IPS-NIHi7 (cell line): Measurements from ENCODE around the gene DTNB.

Experiments
- DNase-seq: peaks from one replicate; pipeline ENCODE4 v3.0.0; 2012; ENCODE audit warnings: mixed read lengths; ENCODE audit errors: extremely low spot score

The DTNB gene

DNA sequence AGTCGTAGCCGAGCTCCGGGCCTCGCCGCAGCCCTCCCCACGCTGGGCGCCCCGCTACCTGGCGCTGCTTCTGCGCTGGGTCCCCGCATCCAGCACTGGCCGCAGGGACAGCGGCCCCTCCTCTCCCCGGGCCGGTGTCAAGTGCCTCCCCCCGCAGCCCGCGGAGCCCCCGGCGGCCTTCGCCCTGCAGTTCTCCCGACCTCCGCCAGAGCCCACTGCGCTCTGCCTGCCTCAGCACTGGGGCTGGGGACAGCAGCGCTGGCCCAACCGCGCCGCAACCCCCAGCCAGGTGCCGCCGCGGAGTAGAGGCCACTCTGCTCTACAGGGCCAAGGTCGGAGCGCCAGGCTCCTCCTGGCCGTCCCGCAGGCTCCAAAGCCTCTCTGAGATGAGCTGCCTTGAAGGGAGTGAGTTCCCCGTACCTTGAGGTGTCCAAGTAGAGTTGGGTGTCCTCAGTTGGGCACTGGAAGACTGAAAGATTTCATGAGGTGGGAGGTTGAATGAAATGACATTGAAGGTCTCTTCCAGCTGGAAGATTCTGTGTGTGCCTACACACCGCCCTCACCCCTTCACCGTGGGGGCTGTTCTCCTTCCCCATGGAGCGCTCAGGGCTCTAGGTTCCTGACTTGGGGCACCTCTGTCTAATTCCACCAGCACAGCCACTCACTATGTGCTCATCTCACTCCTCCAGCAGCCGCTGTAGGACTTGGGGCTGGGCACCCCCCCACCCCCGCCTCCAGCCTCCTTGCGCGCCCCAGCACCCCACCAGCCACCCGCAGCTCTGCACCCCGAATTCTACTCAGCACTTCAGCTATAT is 330.8 kb downstream of the DTNB start:
- DNase-seq, result peak; percentile 95

DNA sequence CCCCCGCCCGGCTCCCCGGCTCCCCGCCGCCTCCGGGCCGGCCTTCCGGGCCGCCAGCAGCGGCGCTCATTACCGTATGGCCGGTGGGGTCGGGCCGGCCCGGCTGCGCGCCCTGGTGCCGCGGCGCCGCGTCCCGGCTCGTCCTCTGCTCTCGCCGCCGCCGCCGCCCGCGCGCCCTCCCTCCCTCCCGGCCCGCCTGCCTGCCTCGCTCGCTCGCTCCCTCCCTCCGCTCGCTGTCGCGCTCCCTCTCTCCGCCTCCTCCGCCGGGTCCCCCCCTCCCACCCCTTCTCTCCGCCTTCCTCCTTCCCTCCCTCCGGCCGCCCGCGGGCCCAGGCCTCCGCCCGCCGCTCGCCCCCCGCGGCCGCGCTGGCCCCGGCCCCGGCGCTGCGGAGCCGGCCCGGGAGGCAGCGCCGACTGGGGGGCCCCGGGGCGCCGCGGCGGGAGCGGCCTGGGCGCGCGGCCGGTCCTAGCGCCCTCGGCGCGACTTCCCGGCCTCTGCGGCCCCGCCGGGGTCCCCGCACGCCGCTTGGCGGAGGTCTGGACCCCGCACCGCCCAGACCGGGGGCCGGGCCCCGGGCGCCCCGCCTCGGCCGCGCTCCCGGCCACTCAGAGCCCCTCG is 331.5 kb downstream of the DTNB start, which contains the start of gene DNMT3A:
Gene DNMT3A, minus strand, starts transcription at position 173 of the 619 bp plus-strand sequence. CDS start 27,941 bp downstream, outside the sequence.
- peak; percentile 69 for DNase-seq

DNA sequence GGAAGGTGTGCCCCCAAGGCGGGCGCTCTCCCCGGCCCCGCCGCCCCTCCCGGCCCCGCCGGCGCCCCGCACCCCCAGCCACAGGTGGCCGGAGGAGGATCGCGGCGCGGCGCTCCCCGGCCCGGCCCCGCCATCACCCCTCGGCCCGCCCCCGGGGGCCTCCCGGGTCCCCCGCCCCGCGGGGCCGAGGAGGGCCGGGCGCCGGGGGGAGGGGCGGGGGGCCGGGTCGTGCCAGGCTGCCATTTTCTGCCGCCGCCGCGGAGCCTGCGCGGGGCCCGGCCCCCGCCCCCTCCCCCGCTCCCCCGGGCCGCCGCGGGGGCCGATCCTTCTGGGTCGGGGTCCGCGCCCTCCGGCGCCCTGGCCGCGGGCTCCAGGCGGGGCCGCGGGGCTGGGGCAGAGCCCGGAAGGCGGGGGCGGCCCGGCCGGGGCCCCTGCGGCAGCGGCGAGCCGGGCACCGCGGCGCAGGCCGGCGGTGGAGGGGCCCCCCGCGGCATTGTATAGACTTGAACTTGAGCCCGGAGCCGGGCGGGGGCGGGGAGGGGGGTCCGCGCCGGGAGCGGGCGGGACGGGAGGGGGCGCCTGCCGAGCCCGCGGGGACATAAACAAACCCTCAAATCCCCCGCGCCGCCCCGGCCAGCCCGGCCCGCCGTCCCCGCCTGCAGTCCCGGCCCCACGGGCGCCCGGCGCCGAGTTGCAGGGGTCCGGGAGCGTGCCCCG is 332.2 kb downstream of the DTNB start:
- peak; percentile 42 for DNase-seq

DNA sequence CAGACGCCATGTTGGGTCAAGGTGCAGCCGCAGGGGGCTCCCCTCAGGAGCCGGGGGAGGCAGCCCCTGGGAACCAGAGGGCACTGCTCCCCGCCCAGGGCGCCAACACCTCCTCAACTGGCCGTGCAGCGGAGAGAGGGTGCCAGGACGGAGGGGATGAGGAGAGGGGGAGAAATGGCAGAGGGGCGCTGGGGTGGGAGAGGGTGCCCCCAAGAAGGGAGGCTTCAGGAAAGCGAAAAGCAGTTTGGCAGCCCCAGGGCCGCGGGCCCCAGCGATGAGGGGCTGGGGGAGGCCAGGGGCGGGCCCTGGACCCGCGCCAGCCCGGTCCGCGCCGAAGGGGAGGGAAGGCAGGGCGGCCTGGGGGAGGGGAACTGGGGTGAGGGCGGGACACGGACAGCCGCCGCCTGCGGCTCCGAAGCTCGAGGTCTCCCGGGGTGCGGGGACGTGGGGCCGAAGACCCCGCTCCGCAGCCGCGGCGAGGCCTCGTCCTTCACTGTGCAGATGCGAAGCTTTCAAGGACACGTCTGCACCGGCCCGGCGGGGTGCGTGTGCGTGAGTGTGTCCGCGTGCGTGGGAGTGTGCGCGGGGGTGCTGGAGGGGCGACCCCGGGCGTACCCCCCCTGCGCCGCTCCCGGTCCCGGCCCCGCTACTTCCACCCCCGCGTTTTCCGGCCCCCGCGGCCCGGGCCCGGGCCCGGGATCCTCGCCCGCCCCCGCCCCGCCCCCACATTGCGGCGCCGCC is 333.0 kb downstream of the DTNB start:
- no peak for DNase-seq

DNA sequence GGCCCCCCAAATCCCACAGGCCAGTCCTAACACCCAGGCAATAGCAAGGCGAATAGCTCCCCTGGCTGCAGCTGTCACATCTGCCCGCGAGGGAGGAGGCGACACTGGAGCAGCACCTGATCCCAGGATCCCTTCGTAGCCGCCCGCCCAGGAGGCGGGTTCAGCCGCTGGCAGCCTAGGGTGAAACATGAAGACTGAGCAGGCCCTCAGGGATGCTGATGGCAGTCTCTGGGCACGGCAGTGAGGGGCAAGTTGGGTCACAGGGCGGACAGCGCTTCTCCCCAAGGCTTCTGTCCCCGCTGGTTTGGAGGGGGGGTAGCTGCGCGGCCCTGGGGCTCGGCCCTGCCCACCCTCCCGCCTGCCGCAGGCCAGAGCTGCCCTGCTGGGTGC is 333.6 kb downstream of the DTNB start:
- DNase-seq, result peak; percentile 55

DNA sequence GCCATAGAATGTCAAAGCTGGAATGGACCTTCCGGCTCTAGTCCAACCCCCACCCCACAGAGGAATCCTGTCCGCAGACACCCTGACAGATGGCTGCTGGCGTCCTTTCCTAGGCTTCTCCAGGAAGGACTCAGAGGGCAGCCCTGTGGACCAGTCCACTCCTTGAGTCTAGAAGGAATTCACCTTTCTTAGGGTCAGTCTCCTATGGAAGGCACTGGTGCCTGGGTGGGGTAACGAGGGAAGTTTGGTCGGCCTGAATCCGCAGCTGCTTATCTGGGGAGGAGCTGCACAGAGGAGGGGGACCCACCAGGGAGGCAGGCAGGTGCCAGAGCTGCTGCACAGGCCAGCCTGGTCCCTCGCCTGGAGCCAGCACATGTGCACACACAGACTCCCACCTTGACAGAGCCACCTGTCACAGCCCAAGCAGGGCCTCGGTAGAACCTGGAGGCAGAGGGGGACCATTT is 334.1 kb downstream of the DTNB start:
- no peak for DNase-seq

DNA sequence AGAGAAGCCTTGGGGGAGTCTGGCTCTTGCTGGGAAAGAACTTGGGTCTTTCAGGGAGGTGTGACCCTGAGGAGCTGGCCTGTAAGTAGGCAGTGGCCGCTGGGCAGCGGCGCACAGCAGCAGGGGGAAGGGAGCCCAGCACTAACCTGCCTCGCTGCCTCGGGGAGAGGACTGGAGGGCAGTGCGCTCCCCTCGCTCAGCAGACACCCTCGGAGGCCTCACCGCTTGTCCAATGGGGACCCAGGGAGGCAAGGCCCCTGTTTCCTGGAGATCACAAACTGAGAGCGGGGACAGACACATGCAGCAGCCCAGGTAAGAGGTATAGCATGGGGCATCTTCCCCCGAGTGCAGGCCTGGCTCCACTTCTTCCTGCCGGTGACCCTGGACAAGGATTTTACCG is 335.0 kb downstream of the DTNB start:
- DNase-seq, result no peak

DNA sequence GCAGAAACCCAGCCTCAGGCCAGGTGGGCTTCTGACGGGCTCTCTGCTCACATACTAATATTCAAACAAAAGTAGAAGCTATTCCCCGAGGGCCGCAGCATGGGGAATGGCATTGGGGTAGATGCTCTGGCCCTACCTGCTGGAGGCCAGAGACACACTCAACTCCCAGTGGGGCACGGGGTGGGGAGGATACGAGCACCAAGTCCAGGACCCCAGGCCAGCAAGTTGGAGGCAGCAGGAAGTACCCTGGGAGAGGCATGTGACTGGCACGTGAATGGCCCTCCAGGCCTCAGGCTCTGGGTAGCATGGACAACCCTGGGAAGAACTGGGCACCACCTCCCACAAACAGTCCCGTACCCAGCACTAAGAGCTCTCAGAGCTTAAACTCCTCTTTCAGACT is 335.5 kb downstream of the DTNB start:
- DNase-seq, result no peak

DNA sequence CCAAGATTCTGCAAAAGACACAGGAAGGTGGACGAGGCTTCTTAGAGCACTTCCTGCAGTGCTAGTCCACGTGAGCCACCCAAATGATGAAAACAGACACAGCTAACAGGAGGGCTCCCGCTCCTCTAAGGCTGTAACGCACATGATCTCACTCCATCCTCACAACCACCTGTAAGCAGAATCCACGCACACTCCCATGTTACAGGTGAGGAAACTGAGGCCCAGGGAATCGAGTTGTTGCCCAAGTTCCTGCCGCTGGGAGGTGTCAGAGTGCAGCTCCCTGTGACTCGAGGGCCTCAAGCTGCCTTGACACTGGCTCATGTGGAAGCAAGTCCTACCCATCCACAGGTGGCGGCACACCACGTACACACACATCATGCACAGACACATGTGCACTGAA is 336.1 kb downstream of the DTNB start:
- no peak for DNase-seq

DNA sequence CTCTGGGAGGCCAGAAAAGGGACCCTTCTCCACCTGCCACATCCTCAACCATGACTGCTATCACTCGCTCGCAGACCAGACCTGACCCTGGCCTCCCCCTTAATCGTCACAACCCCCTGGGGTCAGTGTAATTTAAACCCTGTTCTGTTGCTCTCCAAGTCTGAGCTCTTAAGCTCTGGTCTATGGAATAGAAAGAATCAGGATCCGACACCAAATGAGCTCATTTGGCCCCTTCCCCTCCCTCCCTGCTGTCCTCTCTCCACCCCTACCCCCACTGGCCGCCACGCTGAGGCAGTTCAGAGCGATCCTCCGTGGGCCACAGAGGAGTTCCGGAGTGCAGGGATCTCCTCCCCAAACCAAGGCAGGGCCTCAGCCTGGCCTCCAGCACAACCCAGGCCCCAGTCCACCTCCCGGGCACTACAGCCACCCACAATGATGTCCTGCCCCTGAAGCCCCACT is 337.0 kb downstream of the DTNB start:
- no peak for DNase-seq

DNA sequence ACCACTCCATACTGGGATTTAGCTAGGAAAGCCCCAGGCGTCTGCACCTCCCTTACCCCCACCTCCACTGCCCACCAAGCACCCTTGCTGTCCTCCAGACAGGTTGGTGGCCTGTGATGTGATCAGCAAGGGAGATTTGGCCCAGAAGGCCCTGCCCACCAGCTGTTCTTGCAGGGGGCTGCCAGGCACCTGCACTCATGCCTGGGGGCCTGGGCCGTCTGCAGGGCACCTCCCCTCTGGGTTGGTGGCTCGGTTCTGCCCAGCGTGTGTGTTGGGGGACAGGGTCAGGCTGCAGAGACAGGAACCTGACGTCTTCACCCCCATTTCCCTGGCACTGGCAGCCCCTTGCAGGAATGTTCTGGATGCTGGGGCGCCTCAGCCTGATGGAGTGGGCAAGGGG is 337.4 kb downstream of the DTNB start:
- DNase-seq, result no peak

DNA sequence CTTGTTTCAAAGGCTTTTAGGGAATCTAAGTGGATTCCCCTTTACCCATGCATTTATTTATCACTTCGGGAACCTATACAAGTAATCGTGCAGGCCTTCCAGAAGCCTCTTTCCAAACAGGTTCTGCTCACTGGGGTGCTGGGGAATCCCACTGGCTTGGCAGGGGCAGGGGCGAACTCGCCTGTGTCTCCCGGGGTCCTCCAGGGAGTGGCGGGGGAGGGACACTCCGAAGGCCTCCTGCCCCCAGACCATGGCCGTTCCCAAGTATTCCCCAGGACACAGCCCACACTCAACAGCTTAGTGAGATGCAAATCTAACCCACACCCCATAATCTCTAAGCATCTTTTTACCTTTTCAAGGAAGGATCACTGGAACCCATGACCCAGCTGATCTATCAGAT is 338.2 kb downstream of the DTNB start:
- DNase-seq, result no peak

DNA sequence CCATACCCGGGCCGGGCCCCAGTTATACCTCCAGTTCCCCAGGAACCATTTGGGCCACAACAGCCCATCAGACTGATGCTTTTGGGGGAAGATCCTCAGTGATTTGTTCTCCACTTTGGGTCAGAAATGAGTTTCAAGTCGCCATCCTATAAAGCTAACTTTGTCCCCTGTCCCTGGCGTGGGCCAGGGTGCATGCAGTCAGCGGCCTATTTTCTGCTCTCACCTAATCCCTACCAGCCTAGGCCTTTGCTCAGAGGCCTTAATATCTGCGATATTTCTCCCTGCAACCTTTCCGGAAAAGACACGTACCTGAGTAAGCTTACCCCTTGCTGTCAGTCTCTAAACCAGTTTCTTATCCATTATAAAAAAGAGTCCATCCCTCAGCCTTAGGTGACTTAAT is 338.9 kb downstream of the DTNB start:
- DNase-seq, result no peak

DNA sequence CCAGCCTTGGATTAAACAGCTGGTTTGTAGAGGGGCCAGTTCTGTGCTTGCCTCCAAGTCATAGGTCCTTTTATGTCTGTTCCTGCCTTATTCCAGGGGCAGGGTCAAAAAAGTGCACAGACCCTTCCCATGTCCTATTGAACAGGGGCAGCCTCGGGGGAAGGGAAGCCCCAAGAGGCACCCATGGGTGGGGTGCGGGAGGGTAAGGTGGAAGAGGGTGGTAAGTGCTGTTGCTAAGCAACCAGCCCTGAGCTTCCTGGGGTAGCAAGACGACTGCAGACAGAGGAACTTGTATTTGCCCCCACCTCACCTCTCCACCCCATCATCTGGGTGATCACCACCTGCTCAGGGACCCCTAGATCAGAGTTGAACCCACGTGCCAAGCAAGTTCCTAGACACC is 339.4 kb downstream of the DTNB start:
- DNase-seq, result no peak

DNA sequence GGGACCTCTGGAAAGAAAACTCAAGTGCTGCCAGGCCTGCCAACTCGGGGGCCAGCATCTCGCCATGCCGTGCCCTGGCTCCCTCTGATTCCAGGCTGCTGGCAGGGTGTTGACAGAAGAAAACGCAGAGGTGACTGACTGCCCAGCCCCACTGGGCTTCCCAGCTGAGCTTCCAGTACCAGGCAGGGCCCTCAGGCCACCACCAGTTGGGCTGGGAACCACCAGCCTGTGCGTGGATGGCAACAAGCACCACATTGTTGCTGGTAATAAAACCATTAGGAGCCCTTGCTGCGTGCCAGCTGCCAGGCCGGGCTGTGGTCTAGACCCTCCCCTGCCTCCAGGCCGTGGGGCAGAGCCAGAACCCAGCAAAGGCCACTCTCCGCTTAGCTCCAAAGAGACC is 340.8 kb downstream of the DTNB start:
- no peak for DNase-seq

DNA sequence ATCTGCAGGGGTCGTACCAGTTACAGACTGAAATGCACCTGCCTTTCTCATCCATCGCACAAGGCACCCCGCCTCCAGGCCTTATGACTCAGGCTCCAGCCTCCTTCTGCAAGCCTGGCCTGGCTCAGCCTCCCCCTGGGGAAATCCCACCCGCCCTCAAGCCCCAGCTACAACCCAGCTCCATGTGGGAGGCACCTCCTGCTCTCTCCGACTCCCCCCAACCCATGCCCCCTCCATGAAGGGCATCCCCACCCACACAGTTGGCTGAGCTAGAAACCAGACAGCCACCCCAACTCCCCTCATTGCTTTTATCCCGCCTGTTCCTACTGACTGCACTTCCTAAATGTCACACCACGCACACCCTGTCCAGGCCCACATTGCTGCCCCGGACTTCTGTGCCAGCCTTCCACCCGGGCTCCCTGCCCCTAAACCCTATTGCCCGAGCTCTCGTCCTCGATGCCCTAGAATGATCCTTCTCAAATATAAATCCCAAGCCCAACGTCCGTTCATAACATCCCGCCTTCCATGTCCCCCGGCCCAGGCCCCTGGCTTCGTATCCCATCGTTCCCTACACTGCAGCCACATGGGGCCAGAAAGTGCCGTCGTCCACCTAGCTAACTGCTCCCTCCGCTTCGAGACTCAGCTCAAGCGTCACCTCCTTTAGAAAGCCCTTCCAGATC is 341.6 kb downstream of the DTNB start:
- no peak for DNase-seq

DNA sequence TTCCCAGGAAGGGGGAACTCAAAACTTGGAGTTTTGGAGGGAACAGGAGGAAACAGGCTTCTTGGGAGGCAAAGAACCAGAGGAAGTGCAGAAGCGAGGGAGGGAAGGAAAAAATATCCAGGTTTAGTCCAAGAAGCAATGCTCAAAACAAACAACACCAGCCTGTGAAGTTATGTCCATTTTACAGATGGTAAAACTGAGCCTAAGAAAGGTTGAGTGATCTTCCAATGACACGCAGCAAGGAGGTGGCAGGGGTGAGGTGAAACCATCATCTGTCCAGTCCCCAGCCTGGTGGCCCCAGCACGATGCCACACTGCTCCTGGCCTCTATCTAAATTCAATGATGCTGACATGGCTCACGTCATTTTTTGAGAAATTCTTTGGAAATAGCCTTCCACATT is 342.4 kb downstream of the DTNB start:
- DNase-seq, result no peak

DNA sequence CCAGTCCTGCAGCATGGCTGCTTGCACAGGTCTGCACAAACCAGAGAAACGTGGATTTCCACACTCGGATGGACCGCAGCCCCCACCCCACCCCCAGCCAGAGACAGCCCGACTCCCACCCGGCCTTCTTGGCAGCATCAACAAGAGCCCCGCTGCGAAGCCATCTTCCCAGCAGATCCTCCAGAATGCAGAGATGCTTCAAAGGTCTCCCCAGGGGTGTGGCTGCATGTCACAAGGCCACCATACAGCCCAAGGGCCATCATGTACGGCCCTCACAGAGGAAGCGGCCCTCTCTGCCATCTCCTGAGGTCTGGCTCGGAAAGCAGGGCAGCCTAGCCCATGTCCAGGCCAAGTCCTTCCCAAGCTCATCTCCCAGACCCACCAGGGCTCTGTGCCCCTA is 343.1 kb downstream of the DTNB start:
- no peak for DNase-seq

DNA sequence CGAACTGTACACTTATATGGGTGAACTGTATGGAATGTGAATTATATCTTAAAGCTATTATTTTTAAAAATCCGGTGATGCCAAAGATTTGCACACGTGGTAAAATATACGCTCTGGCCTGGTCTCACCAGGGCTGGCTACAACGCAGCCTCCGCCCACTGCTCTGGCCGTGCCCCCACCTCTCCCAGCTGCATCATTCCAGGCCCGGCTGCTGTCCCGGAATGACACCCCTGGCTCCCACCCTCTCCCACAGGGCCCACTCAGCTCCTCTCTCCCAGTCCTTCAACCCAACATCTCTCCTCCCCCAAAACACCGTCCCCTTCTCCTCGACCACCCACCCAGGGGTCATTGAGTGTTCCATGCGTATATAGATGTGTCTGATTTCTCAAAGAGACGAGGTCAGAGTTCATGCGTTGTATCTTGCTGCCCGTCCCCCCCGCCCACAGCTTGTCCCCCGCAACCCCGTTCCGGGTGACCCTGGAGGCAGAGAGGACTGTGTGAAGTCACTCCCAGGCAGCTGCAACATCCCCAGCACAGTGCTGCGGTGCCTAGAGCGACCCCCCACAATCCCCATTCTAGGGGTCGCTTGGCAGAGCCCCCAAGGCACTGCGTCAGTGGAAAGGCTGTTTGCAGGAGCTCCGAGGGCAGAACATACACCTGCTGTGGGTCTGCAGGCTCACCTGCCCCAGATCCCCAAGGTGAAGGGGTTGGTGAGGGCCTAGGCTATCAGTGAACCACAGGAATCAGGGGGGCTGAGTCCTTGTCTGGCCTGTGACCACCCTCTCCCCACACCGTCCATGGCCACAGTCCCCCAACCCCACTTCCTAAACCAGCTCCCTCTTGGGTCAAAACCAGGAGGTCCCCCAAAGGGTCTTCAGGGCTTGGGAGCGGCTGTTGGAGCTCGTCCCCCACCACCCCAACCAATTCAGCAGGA is 345.0 kb downstream of the DTNB start:
- DNase-seq, result no peak
